A673 (cell line): ENCODE data around the gene CELF5. TPM values are rescaled to one million over a fixed set of nuclear protein-coding genes. Genes with fewer than 3 reads are reported as not detected.
A peak's percentile ranks its signal among the peaks of the same experiment; 100 is the strongest.

Experiments used
- BruUV-seq: library from RNA; stranded (reverse); fragments of 400-500 nt; replicated peaks from 2 replicates; lab custom pipeline; 2021; lab: Mats Ljungman, UMichigan
- CTCF ChIA-PET: fragments of 300-600 bp; sonication (Branson Sonifier 250); formaldehyde crosslinking; loops from one replicate; lab custom pipeline; 2022; ENCODE audit warnings: antibody characterized with exemption; lab: Charles Lee
- POLR2A ChIA-PET: fragments of 300-600 bp; sonication (Branson Sonifier 250); formaldehyde crosslinking; loops from one replicate; lab custom pipeline; 2022; ENCODE audit warnings: antibody characterized with exemption; ENCODE audit not compliant: low non-redundant PET; lab: Charles Lee
- DNase-seq: peaks from one replicate; pipeline ENCODE4 v3.0.0-alpha.2; 2015; ENCODE audit warnings: low spot score
- H3K27ac ChIP-seq: fragments of 200-600 bp; sonication (generic); 2 replicates; pipeline ENCODE4 v1.5.1; 2016; ENCODE audit warnings: mixed run types, low read depth, mild to moderate bottlenecking, mixed read lengths, antibody characterized with exemption, low read length; ENCODE audit not compliant: poor library complexity, severe bottlenecking
- H3K27me3 ChIP-seq: fragments of 200-600 bp; sonication (generic); replicated peaks from 2 replicates; pipeline ENCODE4 v1.6.1; 2017; ENCODE audit warnings: mixed run types, low read depth, mild to moderate bottlenecking, mixed read lengths, antibody characterized with exemption, low read length; ENCODE audit not compliant: insufficient read depth, poor library complexity
- H3K36me3 ChIP-seq: fragments of 200-600 bp; sonication (generic); 2 replicates; pipeline ENCODE4 v1.6.1; 2016; ENCODE audit warnings: mixed run types, mild to moderate bottlenecking, mixed read lengths, antibody characterized with exemption, low read length; ENCODE audit not compliant: insufficient read depth, poor library complexity, severe bottlenecking
- H3K4me1 ChIP-seq: fragments of 200-600 bp; sonication (generic); 2 replicates; pipeline ENCODE4 v1.6.1; 2017; ENCODE audit warnings: mixed run types, mild to moderate bottlenecking, mixed read lengths, antibody characterized with exemption, low read length; ENCODE audit not compliant: insufficient read depth, poor library complexity, severe bottlenecking
- H3K4me3 ChIP-seq: fragments of 200-600 bp; sonication (generic); 2 replicates; pipeline ENCODE4 v1.5.1; 2016; ENCODE audit warnings: low read depth, mixed run types, mild to moderate bottlenecking, mixed read lengths, low read length; ENCODE audit not compliant: poor library complexity, severe bottlenecking
- H3K9me3 ChIP-seq: fragments of 200-600 bp; sonication (generic); 2 replicates; pipeline ENCODE4 v1.6.1; 2016; ENCODE audit warnings: mixed run types, low read depth, mild to moderate bottlenecking, mixed read lengths, antibody characterized with exemption, low read length; ENCODE audit not compliant: poor library complexity, severe bottlenecking
- EZH2 ChIP-seq: fragments of 200-600 bp; sonication (generic); IDR thresholded peaks from 2 replicates; pipeline ENCODE4 v1.6.1; 2017; ENCODE audit warnings: borderline replicate concordance, low read depth, mild to moderate bottlenecking, mixed read lengths, antibody characterized with exemption, low read length; ENCODE audit not compliant: poor library complexity, severe bottlenecking
- intact Hi-C: fragments of 100-400 bp; cut with micrococcal nuclease; formaldehyde crosslinking; loops from one replicate; pipeline ENCODE4 v1.10.0; 2022; ENCODE audit not compliant: unreplicated experiment
- total RNA-seq: library from RNA; stranded (reverse); gene quantifications from 2 replicates; pipeline ENCODE4 v1.2.3, GENCODE V29; 2021
- TF ChIP-seq, protein P1 (sequence below): fragments of 300-800, 200-600 bp; sonication (generic); conservative IDR thresholded peaks from 2 replicates; pipeline ENCODE4 v1.5.1; 2017; ENCODE audit warnings: low read depth, mild to moderate bottlenecking, antibody characterized with exemption, low read length, moderate library complexity, mixed read lengths

Gene CELF5
- total RNA-seq, 1 experiment from 2014 or later, result 3.7 TPM

DNA sequence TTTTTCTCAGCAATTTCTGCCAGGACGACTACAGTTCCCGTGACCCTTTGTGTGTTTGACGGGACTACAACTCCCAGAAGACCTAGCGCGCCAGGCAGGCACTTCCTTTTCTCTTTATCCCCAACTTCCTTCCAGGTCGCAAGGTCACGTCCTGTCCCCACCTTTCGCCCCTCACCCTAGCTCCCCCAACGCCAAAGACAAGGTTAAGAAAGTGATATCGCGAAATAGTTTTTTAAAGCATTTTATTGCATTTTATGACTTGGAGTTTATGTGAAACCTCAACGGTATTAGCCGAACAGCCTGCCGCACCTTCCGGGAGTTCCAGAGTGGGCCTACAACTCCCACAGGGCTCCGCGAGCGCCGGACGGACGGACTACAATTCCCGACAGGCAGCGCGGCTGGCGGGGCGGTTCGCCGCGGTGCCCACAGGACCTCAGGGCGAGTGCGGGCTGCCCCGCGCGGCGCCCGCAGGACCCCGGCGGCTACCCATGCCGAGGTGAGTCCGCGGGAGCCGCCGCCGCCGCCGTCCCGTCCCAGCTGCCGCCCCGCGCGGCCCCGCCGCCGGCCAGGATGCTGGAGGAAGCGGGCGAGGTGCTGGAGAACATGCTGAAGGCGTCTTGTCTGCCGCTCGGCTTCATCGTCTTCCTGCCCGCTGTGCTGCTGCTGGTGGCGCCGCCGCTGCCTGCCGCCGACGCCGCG, 38.9 kb upstream of the CELF5 start, which contains the start of gene NCLN:
TSS of gene NCLN (plus strand) at position 470 of the 699 bp plus-strand sequence. CDS start at position 571, 101 bp downstream.
- peak; percentile 96 for DNase-seq
- H3K36me3 ChIP-seq, result peaks cover 8% of the 10 kb centered on the region
- no peak for TF ChIP-seq EZH2
- TF ChIP-seq, protein P1, sequence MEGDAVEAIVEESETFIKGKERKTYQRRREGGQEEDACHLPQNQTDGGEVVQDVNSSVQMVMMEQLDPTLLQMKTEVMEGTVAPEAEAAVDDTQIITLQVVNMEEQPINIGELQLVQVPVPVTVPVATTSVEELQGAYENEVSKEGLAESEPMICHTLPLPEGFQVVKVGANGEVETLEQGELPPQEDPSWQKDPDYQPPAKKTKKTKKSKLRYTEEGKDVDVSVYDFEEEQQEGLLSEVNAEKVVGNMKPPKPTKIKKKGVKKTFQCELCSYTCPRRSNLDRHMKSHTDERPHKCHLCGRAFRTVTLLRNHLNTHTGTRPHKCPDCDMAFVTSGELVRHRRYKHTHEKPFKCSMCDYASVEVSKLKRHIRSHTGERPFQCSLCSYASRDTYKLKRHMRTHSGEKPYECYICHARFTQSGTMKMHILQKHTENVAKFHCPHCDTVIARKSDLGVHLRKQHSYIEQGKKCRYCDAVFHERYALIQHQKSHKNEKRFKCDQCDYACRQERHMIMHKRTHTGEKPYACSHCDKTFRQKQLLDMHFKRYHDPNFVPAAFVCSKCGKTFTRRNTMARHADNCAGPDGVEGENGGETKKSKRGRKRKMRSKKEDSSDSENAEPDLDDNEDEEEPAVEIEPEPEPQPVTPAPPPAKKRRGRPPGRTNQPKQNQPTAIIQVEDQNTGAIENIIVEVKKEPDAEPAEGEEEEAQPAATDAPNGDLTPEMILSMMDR, result no peak
- H3K27me3 ChIP-seq, result no peaks in the 10 kb centered on the region
- H3K9me3 ChIP-seq, result no peaks in the 10 kb centered on the region
- intact Hi-C loops, result no loop called here
- H3K27ac ChIP-seq, result peak within 1 kb of the TSS; percentile 82
- peak within 1 kb of the TSS; percentile 98 for H3K4me3 ChIP-seq
- ChIA-PET POLR2A (no interaction called here), CTCF (no interaction called here)
- H3K4me1 ChIP-seq, result peaks cover 17% of the 10 kb centered on the region
- BruUV-seq, result no TSS peak

DNA sequence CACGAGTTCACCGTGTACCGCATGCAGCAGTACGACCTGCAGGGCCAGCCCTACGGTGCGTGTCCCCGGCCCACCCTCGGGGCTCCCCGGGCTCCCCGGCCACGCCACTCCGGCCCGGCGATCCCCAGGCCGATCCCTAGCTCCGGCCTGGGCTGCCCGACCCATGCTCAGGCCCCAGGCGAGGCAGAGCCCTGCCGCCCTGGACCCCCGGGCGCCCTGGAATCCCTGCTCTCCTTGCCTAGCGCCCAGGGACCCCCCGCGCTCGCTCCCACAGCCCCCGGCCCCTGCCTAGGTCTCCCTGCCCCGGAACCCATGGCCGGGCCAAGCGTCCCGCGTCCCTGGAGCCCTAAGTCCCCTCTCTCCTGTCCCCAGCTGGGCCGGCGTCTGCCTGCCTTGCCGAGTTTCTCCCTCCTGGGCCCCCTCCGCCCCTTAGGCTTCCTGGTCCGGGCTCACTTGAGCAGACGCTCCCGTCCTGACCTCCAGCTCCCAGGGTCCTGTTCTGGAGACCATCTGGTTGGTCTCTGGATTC, 38.2 kb upstream of the CELF5 start:
- DNase-seq, result no peak
- intact Hi-C loops, result no loop called here
- ChIA-PET CTCF (no interaction called here), POLR2A (no interaction called here)
- H3K9me3 ChIP-seq, result no peaks in the 10 kb centered on the region
- H3K4me3 ChIP-seq, result peak overlapping the region; percentile 98
- TF ChIP-seq EZH2, result no peak
- TF ChIP-seq, protein P1, result no peak
- no peaks in the 10 kb centered on the region for H3K27me3 ChIP-seq
- peak overlapping the region; percentile 82 for H3K27ac ChIP-seq
- TSS peak; percentile 46 for BruUV-seq
- peaks cover 17% of the 10 kb centered on the region for H3K4me1 ChIP-seq
- peaks cover 8% of the 10 kb centered on the region for H3K36me3 ChIP-seq

DNA sequence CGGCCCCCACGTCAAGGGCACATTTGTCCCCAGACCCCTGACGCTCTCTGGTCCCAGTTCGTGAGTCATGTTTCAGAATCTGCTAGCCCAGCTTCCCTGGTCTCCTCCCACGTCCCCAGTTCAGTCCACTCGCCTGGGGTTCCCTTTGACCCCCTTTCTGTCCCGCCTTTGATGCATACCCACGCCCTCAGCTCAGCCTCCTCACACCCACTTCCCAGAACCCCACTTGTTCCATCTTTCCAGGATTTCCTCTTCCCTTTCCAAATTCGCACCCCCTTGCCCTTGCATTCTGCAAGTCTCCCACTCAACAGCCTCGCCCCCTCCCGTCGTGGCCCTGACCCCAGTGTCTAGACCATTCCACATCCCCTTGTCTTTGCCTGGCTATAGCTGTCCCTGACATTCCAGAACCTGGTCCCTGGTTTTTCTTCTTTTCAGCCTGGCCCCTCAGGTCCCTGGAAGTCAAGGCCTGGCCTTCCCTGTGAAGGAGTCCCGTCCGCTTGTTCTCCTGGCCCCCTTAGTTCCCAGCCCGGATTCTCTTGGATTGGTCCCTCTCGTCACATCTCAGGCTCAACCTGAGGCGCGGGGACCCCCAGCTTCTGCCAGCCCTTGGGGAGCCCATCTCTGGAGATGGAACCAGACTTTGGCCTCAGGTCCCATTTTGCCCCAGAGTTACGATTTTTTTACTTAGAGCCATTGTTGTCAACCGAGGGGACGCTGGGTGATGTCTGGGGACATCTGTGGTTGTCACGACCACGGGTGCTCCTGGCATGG, 37.4 kb upstream of the CELF5 start:
- no peak for DNase-seq
- peaks cover 17% of the 10 kb centered on the region for H3K4me1 ChIP-seq
- TF ChIP-seq EZH2, result no peak
- TF ChIP-seq, protein P1, result no peak
- no TSS peak for BruUV-seq
- no peaks in the 10 kb centered on the region for H3K9me3 ChIP-seq
- ChIA-PET POLR2A (no interaction called here), CTCF (interaction anchor here (0.6 kb wide), 1 partner anchor 237 kb away, joined by 3 read pairs; no protein-coding TSS in a partner anchor)
- intact Hi-C loops, result no loop called here
- peak overlapping the region; percentile 98 for H3K4me3 ChIP-seq
- peaks cover 8% of the 10 kb centered on the region for H3K36me3 ChIP-seq
- peak overlapping the region; percentile 82 for H3K27ac ChIP-seq
- no peaks in the 10 kb centered on the region for H3K27me3 ChIP-seq
